MM.1S (cell line): Measurements from ENCODE around the gene NPY.

Experiments
- EZH2phosphoT487 ChIP-seq: fragments of 300-600 bp; sonication (generic); IDR thresholded peaks from 2 replicates; pipeline ENCODE4 v1.6.1; 2018; ENCODE audit warnings: antibody characterized with exemption, low read length
- TF ChIP-seq, protein P1 (sequence below): fragments of 300-600 bp; sonication (generic); IDR thresholded peaks from 2 replicates; pipeline ENCODE4 v1.5.1; 2016; ENCODE audit warnings: antibody characterized with exemption, low read length, mixed read lengths

DNA sequence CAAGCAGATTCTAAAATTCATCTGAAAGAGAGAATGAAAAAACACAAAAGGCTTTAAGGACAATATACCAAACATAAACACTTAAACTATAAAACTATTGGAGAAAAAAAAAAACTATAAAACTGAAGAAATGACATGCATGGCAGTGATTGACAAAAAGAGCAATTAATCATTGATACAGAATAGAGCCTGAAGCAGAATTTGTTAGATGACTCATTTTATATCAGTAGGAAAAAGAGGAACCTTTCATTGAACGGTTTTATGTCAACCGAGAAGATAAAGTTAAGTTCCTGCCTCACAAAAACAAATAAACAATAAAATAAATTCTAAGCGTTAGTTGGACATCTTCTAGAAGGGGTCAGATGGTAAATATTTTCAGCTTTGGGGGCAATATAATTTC, 23.3 kb downstream of the NPY start:
- TF ChIP-seq, protein P1, sequence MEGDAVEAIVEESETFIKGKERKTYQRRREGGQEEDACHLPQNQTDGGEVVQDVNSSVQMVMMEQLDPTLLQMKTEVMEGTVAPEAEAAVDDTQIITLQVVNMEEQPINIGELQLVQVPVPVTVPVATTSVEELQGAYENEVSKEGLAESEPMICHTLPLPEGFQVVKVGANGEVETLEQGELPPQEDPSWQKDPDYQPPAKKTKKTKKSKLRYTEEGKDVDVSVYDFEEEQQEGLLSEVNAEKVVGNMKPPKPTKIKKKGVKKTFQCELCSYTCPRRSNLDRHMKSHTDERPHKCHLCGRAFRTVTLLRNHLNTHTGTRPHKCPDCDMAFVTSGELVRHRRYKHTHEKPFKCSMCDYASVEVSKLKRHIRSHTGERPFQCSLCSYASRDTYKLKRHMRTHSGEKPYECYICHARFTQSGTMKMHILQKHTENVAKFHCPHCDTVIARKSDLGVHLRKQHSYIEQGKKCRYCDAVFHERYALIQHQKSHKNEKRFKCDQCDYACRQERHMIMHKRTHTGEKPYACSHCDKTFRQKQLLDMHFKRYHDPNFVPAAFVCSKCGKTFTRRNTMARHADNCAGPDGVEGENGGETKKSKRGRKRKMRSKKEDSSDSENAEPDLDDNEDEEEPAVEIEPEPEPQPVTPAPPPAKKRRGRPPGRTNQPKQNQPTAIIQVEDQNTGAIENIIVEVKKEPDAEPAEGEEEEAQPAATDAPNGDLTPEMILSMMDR: no peak
- TF ChIP-seq EZH2phosphoT487: no peak
